CD4-positive, alpha-beta T cell treated with Interleukin-21 for 1 hour (primary cell): Measurements from ENCODE around the gene YTHDC1.
"Not testable (repeated sequence)": the region's sequence is repeated elsewhere in the genome, so short reads cannot be mapped to it uniquely, and the experiment has no call there.

ENCODE experiments used
- DNase-seq: peaks from one replicate; pipeline ENCODE4 v3.0.0-alpha.2; 2020

Gene YTHDC1

DNA sequence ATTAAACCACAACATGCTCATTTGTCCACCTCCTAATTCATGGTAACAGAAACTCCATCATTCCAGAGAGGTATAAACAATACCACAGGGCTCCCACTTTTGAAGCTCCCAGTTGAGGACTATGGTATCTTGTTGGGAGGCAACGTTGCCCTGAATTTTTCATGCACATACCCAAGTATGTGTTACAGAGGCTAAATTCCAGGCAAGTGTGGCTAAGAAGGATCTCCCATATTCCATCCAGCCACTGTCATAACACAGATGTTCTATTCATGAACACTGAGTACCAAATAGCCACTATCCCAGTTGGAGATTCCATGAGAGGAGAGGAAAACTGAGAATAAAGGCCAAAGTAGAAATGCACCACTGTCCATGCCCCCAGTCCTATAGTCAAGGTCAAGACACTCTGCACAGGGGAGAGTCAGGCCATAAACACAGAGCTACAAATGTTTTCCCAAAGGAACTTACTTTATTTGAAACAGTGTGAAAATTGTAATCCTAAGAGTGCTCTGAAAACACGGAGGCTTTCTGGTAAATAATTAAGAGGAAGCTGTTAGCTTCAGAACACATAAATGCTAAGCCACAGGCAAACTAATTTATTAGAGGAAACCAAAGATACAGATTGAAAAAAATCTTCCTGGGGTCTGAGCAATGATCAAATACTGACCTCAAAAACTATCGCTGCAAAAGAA lies 62.0 kb downstream of the YTHDC1 start:
- DNase-seq: no peak

GRCh38 chr4:68283714-68284113 lies 66.2 kb downstream of the YTHDC1 start:
- DNase-seq: no peak

DNA sequence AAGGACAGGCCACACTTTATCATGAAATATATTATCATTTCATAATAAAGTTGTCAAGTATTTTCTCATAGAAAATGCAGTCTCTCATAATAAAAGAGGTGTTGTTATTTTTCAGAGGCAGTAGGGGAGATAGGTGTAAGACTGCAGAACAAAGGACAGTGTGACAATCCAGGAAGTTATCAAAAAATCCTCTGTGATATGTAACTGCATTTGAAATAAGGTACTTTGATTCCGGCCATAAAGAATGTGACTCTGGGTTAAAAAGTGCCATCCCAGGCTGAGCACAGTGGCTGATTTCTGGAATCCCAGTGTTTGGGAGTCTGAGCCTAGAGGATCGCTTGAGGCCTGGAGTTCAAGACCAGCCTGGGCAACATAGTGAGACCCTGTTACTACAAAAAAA lies 66.8 kb downstream of the YTHDC1 start:
- no peak for DNase-seq

DNA sequence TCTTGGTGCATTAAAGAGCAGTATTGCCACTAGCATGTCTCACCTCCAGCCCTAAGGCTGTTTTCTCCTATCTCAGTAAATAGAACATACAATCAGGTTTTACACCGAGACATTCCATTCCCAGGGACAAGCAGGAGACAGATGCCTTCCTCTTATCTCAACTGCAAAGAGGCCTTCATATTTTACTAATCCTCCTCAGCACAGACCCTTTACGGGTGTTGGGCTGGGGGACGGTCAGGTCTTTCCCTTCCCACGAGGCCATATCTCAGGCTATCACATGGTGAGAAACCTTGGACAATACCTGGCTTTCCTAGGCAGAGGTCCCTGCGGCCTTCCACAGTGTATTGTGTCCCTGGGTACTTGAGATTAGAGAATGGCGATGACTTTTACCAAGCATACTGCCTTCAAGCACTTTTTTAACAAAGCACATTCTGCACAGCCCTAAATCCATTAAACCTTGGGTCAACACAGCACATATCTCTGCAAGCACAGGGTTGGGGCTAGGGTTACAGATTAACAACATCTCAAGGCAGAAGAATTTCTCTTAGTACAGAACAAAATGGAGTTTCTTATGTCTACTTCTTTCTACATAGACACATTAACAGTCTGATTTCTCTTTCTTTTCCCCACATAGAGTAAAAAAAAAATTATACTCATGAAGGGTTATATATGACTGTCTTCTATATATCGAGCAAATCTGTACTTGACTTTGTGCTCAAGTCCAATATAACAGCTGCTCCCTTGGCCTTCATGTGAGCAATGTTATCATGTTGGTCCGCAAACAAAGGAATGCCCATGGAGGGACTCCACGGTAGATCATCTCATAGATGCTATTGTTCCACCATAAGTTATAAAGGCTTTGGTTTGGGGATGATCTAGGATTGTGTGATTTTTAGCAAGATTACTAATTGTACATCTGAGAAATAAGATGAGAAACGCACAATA lies 67.8 kb downstream of the YTHDC1 start:
- DNase-seq: not testable (repeated sequence)

GRCh38 chr4:68278029-68278428 lies 71.9 kb downstream of the YTHDC1 start:
- DNase-seq: no peak

- DNase-seq: no peak
These were observed 72.3 kb downstream of the YTHDC1 start for GRCh38 chr4:68277627-68278026.

DNA sequence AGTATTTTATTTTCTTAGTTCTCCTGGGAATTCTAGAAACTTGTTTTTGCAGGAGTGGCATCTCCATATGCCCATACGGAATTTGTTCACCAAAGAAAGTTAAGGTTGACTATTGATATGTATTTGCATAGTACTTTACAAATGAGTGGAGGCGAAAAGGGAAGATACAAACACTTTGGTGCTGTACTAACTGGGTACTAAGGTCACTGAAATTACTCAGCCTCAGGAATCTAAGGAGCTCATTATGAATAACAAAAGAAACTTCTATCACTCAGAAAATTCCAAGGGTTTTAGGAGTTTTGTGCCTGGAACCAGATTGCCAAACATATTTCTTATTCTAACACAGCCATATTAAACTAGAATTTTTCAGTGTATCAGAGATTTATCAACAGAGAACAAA lies 77.0 kb downstream of the YTHDC1 start:
- no peak for DNase-seq

GRCh38 chr4:68272380-68272779 lies 77.5 kb downstream of the YTHDC1 start:
- DNase-seq: no peak

GRCh38 chr4:68271851-68272357 lies 78.0 kb downstream of the YTHDC1 start:
- DNase-seq: peak; percentile 59

GRCh38 chr4:68267433-68267944 lies 82.4 kb downstream of the YTHDC1 start:
- DNase-seq: no peak

DNA sequence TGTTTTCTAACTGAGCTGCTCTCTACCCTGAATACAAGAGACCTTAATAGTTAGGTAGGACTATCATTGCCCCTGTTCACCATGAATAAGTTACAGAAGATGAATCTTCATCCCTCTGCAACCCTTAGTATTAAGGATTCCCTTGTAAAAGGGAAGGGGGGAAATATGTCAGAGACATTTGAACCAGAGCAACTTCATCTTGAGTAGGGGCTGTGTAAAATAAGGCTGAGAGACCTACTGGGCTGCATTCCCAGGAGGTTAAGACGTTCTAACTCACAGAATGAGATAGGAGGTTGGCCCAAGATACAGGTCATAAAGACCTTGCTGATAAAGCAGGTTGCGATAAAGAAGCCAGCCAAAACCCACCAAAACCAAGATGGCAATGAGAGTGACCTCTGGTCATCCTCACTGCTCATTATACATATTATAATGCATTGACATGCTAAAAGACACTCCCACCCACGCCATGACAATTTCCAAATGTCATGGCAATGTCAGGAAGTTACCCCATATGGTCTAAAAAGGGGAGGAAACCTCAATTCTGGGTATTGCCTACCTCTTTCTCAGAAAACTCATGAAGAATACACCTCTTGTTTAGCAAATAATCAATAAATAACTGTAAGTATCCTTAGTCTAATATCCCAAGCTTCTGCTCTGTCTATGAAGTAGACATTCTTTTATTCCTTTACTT lies 84.9 kb downstream of the YTHDC1 start:
- DNase-seq: no peak
